ENCODE measurements around the gene SLC25A19. TPM values are rescaled to one million over a fixed set of nuclear protein-coding genes. Genes with fewer than 3 reads are reported as not detected.
"Not testable (repeated sequence)": the region's sequence is repeated elsewhere in the genome, so short reads cannot be mapped to it uniquely, and the experiment has no call there.

SLC25A19 gene
- total and polyA plus RNA-seq, 3 experiments from 2014 or later, result 15.5 to 126 (median 119) TPM

DNA sequence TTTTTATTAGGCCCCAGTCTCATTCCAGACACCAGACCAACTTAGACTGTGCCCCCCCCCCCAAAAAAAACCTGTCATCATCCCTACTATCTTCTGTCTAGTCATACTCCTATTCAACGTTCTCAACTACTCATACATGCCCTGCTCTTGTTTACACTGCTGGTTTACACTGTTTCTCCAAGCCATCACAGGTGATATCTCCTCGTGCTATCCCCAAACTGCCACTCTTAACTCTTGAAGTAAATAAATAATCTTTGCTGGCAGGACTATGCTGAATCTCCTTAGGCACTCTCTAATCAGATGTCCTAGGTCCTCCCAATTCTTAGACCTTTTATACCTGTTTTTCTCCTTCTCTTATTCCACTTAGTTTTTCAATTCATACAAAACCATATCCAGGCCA lies 32.0 kb downstream of the SLC25A19 start:
- POLR2A ChIA-PET; H3K27me3 Mint-ChIP-seq; H3K4me3 ChIP-seq (ENCODE audit: low read length); H3K27me3 ChIP-seq (ENCODE audit: insufficient read depth, low read length, poor library complexity, severe bottlenecking); CTCF ChIA-PET; H3K36me3 ChIP-seq (ENCODE audit: insufficient read depth, low read length); H3K27ac ChIP-seq (ENCODE audit: low read depth, low read length); H3K9me3 ChIP-seq (ENCODE audit: low read length); H3K9me3 Mint-ChIP-seq; DNase-seq: not testable (repeated sequence)
- peaks cover 21% of the 10 kb centered on the region for H3K4me1 ChIP-seq (ENCODE audit: insufficient read depth, low read length)
- Mint-ChIP-seq H3K4me3 (peak overlapping the region in 1 of 7 donors; percentile 42), H3K27ac (peak overlapping the region in 5 of 8 donors; percentile 38 to 74 (median 70)), H3K36me3 (peaks cover 0 to 24% (median 3%) of the 10 kb centered on the region in 3 donors), H3K4me1 (peaks cover 79 to 97% (median 89%) of the 10 kb centered on the region in 3 donors)

DNA sequence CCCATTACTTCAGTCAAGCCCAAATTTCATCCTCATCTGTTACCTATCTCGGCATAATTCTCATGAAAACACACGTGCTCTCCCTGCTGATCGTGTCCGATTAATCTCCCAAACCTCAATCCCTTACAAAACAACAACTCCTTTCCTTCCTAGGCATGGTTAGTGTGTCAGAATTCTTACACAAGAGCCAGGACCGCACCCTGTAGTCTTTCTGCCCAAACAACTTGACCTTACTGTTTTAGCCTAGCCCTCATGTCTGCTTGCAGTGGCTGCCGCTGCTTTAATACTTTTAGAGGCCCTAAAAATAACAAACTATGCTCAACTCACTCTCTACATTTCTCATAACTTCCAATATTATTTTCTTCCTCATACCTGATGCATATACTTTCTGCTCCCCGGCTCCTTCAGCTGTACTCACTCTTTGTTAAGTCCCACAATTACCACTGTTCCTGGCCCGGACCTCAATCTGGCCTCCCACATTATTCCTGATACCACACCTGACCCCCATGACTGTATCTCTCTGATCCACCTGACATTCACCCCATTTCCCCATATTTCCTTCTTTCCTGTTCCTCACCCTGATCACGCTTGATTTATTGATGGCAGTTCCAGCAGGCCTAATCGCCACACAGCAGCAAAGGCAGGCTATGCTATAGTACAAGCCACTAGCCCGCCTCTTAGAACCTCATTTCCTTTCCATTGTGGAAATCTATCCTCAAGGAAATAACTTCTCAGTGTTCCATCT lies 33.1 kb downstream of the SLC25A19 start:
- H3K9me3 ChIP-seq (ENCODE audit: low read length); CTCF ChIA-PET; POLR2A ChIA-PET; H3K27ac ChIP-seq (ENCODE audit: low read depth, low read length); DNase-seq; H3K4me3 Mint-ChIP-seq; H3K27me3 ChIP-seq (ENCODE audit: insufficient read depth, low read length, poor library complexity, severe bottlenecking); H3K4me3 ChIP-seq (ENCODE audit: low read length); H3K36me3 ChIP-seq (ENCODE audit: insufficient read depth, low read length); H3K27me3 Mint-ChIP-seq; H3K9me3 Mint-ChIP-seq: not testable (repeated sequence)
- Mint-ChIP-seq H3K36me3 (peaks cover 0 to 13% (median 3%) of the 10 kb centered on the region in 3 donors), H3K27ac (peak overlapping the region in 6 of 8 donors; percentile 6 to 78 (median 34)), H3K4me1 (peaks cover 78 to 98% (median 97%) of the 10 kb centered on the region in 3 donors)
- peaks cover 18% of the 10 kb centered on the region for H3K4me1 ChIP-seq (ENCODE audit: insufficient read depth, low read length)

DNA sequence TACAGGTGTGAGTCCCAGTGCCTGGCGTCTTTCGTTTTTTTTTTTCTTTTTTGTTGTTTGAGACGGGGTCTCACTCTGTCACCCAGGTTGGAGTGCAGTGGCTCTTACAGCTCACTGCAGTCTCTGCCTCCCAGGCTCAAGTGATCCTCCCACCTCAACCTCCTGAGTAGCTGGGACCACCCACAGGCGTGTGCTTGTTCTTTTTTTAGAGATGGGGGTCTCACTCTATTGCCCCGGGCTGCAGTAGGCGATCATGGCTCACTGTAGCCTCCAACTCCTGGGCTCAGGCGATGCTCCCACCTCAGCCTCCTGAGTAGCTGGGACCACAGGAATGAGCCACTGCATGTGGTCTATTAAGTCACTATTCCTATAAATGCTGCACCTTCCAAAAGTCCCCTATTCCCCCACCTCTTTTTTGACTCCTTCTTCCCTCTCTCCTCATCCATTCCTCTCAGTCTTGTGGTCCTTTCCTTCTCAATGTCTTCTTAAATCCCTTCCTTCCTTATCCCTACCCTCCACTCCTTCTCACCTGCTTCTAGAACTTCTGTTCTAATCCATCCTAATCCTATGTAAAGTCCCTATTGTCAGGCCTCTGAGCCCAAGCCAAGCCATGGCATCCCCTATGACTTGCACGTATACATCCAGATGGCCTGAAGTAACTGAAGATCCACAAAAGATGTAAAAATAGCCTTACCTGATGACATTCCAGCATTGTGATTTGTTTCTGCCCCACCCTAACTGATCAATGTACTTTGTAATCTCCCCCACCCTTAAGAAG lies 37.0 kb downstream of the SLC25A19 start:
- no peaks in the 10 kb centered on the region for H3K9me3 Mint-ChIP-seq
- DNase-seq, result peak in 1 of 5 donors; percentile 6
- no peak overlapping the region for H3K4me3 Mint-ChIP-seq
- H3K36me3 Mint-ChIP-seq, result peaks cover 0 to 7% (median 0%) of the 10 kb centered on the region in 3 donors
- Histone ChIP-seq H3K27me3 (ENCODE audit: insufficient read depth, low read length, poor library complexity, severe bottlenecking) (no peaks in the 10 kb centered on the region), H3K4me3 (ENCODE audit: low read length) (no peak overlapping the region), H3K4me1 (ENCODE audit: insufficient read depth, low read length) (peaks cover 13% of the 10 kb centered on the region), H3K9me3 (ENCODE audit: low read length) (no peaks in the 10 kb centered on the region), H3K36me3 (ENCODE audit: insufficient read depth, low read length) (no peaks in the 10 kb centered on the region), H3K27ac (ENCODE audit: low read depth, low read length) (no peak overlapping the region)
- peak overlapping the region in 7 of 8 donors; percentile 3 to 84 (median 24) for H3K27ac Mint-ChIP-seq
- POLR2A ChIA-PET, result interaction anchor here (0.6 kb wide), 1 partner anchor 407 kb away, joined by 3 read pairs; no protein-coding TSS in a partner anchor
- CTCF ChIA-PET, result interaction anchor here (1.1 to 1.4 kb wide), 2 partner anchors 10 to 160 kb away, joined by 3 read pairs; partner anchors contain the start of gene MRPS7
- H3K4me1 Mint-ChIP-seq, result peaks cover 64 to 76% (median 75%) of the 10 kb centered on the region in 3 donors
- H3K27me3 Mint-ChIP-seq, result peaks cover 0 to 1% of the 10 kb centered on the region in 2 donors

DNA sequence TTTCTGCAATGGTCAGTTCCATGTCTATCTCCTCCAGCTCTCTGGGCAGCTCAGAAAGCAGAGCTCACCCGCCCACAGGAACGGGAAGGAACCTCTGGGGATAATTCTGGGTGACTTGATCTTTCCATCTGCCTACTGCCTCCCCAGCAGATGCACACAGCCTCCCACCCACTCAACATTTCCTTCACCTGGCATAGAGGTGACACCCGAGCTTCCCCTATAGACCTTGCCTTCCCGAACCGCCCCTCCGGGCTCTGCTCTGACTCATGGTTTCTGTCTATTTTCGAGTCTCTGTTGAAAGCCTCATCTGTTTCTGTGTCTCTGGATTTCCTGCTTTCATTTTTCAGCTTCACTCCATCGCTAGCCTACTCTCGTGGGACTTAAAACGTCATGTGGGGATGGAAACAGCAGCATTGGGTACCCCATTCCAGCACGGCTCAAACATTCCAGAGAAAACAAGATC lies 39.2 kb downstream of the SLC25A19 start:
- H3K4me3 ChIP-seq (ENCODE audit: low read length), result peak overlapping the region; percentile 49

DNA sequence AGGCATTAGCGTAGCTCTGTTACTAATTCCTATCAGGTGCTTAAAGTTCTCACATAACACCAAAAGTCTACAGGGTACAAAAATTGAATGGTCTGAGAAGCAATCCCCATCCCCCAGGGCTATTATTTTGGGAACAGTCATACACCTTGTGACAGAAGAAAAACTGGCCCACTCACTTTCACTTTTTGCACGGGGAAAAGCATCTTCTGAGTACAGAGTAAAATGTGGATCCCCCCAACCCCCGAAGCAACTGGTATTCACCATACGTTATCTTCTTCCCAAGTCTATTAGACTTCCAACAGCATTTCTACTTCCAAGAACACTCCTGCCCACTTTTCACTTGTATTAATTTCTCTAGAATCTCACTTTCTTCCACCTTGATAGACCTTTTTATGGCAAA lies 39.7 kb downstream of the SLC25A19 start:
- H3K27ac Mint-ChIP-seq, result peak overlapping the region; percentile 79 to 98 (median 93)
- H3K4me3 ChIP-seq (ENCODE audit: low read length), result no peak overlapping the region

More for the DNA sequence above, 39.2 kb downstream of the SLC25A19 start:
- peaks cover 47 to 56% (median 53%) of the 10 kb centered on the region in 3 donors for H3K4me1 Mint-ChIP-seq
- no peaks in the 10 kb centered on the region for H3K9me3 Mint-ChIP-seq
- no peaks in the 10 kb centered on the region for H3K27me3 ChIP-seq (ENCODE audit: insufficient read depth, low read length, poor library complexity, severe bottlenecking)
- peaks cover 0 to 27% (median 4%) of the 10 kb centered on the region in 3 donors for H3K36me3 Mint-ChIP-seq
- POLR2A ChIA-PET, result interaction anchor here (0.6 to 2.0 kb wide), 6 partner anchors 9 to 1115 kb away, joined by 3 to 11 read pairs (median 4); partner anchors contain the start of genes MIF4GD and SLC25A19
- H3K4me3 Mint-ChIP-seq, result peak overlapping the region; percentile 35 to 85 (median 70)
- peak overlapping the region; percentile 79 to 98 (median 93) for H3K27ac Mint-ChIP-seq
- H3K4me1 ChIP-seq (ENCODE audit: insufficient read depth, low read length), result peaks cover 13% of the 10 kb centered on the region
- H3K27ac ChIP-seq (ENCODE audit: low read depth, low read length), result peak overlapping the region; percentile 0
- no peaks in the 10 kb centered on the region for H3K9me3 ChIP-seq (ENCODE audit: low read length)
- CTCF ChIA-PET, result interaction anchor here (1.0 to 1.7 kb wide), 3 partner anchors 9 to 21 kb away, joined by 3 to 6 read pairs (median 4); partner anchors contain the start of genes GGA3, MIF4GD and MRPS7
- peaks cover 0 to 1% of the 10 kb centered on the region in 2 donors for H3K27me3 Mint-ChIP-seq
- DNase-seq, result peak in 4 of 5 donors; percentile 26 to 71 (median 46)
- peaks cover 14% of the 10 kb centered on the region for H3K36me3 ChIP-seq (ENCODE audit: insufficient read depth, low read length)

DNA sequence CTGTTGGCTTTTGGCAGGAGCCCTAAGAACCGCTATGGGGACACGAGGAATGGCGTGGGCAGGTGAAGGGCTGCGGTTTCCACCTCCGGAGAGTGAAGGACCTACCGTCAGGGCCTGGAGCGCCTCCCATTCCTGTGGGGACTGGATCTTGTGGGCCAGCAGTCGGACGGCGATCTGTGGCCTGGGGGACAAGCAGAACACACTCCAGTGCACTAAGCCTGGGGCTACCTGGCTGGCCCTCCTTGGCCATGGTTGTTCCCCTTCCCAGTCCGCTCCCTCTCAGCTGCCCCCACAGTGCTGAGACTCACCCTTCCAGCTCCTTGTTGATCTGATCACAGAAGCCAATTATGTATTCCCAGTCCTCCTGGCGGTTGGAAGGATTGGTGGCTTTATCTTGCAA lies 42.8 kb downstream of the SLC25A19 start:
- H3K4me1 ChIP-seq (ENCODE audit: insufficient read depth, low read length), result peaks cover 33% of the 10 kb centered on the region
- Mint-ChIP-seq H3K27me3 (peaks cover 0 to 1% of the 10 kb centered on the region in 2 donors), H3K27ac (peak overlapping the region in 4 of 8 donors; percentile 4 to 93 (median 75)), H3K4me3 (no peak overlapping the region), H3K4me1 (peaks cover 42 to 50% (median 47%) of the 10 kb centered on the region in 3 donors), H3K9me3 (no peaks in the 10 kb centered on the region), H3K36me3 (peaks cover 0 to 61% (median 17%) of the 10 kb centered on the region in 3 donors)
- DNase-seq, result no peak
- H3K27ac ChIP-seq (ENCODE audit: low read depth, low read length), result no peak overlapping the region
- H3K4me3 ChIP-seq (ENCODE audit: low read length), result no peak overlapping the region
- H3K9me3 ChIP-seq (ENCODE audit: low read length), result no peaks in the 10 kb centered on the region
- H3K36me3 ChIP-seq (ENCODE audit: insufficient read depth, low read length), result peaks cover 36% of the 10 kb centered on the region
- POLR2A ChIA-PET, result interaction anchor here (1.1 kb wide), 1 partner anchor 27 kb away, joined by 4 read pairs; no protein-coding TSS in a partner anchor
- no peaks in the 10 kb centered on the region for H3K27me3 ChIP-seq (ENCODE audit: insufficient read depth, low read length, poor library complexity, severe bottlenecking)
- CTCF ChIA-PET, result no interaction called here

More for the DNA sequence above, 39.7 kb downstream of the SLC25A19 start:
- H3K36me3 ChIP-seq (ENCODE audit: insufficient read depth, low read length), result peaks cover 19% of the 10 kb centered on the region
- peak overlapping the region; percentile 35 to 85 (median 70) for H3K4me3 Mint-ChIP-seq
- peaks cover 13% of the 10 kb centered on the region for H3K4me1 ChIP-seq (ENCODE audit: insufficient read depth, low read length)
- peaks cover 0 to 29% (median 5%) of the 10 kb centered on the region in 3 donors for H3K36me3 Mint-ChIP-seq
- peaks cover 0 to 1% of the 10 kb centered on the region in 2 donors for H3K27me3 Mint-ChIP-seq
- DNase-seq, result no peak
- H3K9me3 Mint-ChIP-seq, result no peaks in the 10 kb centered on the region
- H3K4me1 Mint-ChIP-seq, result peaks cover 44 to 52% (median 49%) of the 10 kb centered on the region in 3 donors
- peak overlapping the region; percentile 0 for H3K27ac ChIP-seq (ENCODE audit: low read depth, low read length)
- ChIA-PET CTCF (interaction anchor here (1.0 to 1.7 kb wide), 4 partner anchors 9 to 136 kb away, joined by 3 to 6 read pairs (median 4); partner anchors contain the start of genes GGA3, MIF4GD and MRPS7), POLR2A (interaction anchor here (1.0 to 2.0 kb wide), 2 partner anchors 21 to 40 kb away, joined by 4 to 6 read pairs; partner anchors contain the start of genes MIF4GD and SLC25A19)
- no peaks in the 10 kb centered on the region for H3K9me3 ChIP-seq (ENCODE audit: low read length)
- no peaks in the 10 kb centered on the region for H3K27me3 ChIP-seq (ENCODE audit: insufficient read depth, low read length, poor library complexity, severe bottlenecking)

DNA sequence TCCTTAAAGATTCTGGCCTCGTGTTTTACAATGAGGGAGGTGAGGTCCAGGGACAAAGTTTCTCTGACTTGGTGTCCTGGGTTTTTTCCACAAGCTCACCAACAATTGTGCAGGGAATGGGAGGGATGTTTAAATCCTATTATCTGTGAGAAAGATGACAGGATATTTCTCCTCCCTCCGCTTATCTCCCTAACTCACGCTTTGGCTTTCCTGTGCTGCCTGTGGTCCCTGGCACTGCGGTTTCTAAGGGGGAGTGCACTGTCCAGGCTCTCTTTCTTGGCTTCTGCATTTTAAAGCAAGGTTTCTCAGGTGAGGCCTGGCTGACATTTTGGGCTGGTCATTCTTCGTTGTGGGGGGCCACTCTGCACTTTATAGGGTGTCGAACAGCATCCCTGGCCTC lies 44.2 kb downstream of the SLC25A19 start:
- peaks cover 44% of the 10 kb centered on the region for H3K36me3 ChIP-seq (ENCODE audit: insufficient read depth, low read length)

More for the DNA sequence above, 44.2 kb downstream of the SLC25A19 start:
- peaks cover 0 to 1% of the 10 kb centered on the region in 2 donors for H3K27me3 Mint-ChIP-seq
- DNase-seq, result no peak
- no peak overlapping the region for H3K4me3 Mint-ChIP-seq
- POLR2A ChIA-PET, result interaction anchor here (0.5 to 1.3 kb wide), 2 partner anchors 25 to 36 kb away, joined by 3 read pairs; no protein-coding TSS in a partner anchor
- H3K4me3 ChIP-seq (ENCODE audit: low read length), result no peak overlapping the region
- H3K27me3 ChIP-seq (ENCODE audit: insufficient read depth, low read length, poor library complexity, severe bottlenecking), result no peaks in the 10 kb centered on the region
- peaks cover 36% of the 10 kb centered on the region for H3K4me1 ChIP-seq (ENCODE audit: insufficient read depth, low read length)
- no peaks in the 10 kb centered on the region for H3K9me3 Mint-ChIP-seq
- no peaks in the 10 kb centered on the region for H3K9me3 ChIP-seq (ENCODE audit: low read length)
- H3K27ac Mint-ChIP-seq, result peak overlapping the region in 1 of 8 donors; percentile 93
- peaks cover 0 to 75% (median 18%) of the 10 kb centered on the region in 3 donors for H3K36me3 Mint-ChIP-seq
- peaks cover 33 to 48% (median 36%) of the 10 kb centered on the region in 3 donors for H3K4me1 Mint-ChIP-seq
- CTCF ChIA-PET, result interaction anchor here (1.9 kb wide), 1 partner anchor 16 kb away, joined by 8 read pairs; the partner anchor contains the start of genes GGA3 and MRPS7
- no peak overlapping the region for H3K27ac ChIP-seq (ENCODE audit: low read depth, low read length)
